ENCODE results near the gene MT1H. TPM values are rescaled to one million over a fixed set of nuclear protein-coding genes. Genes with fewer than 3 reads are reported as not detected.

Gene MT1H
- total and polyA plus RNA-seq, 2 of the 13 experiments (the other 11 are each of a cell fraction or from before 2014, with no cell fraction given) = 0.60 TPM; not detected in 1

- 0 out of 2 replicates have a peak, but pooled peaks have one; percentile 55 for TF ChIP-seq ZNF747 (CRISPR knock-in tag; IDR thresholded peaks at IDR 0.05; ENCODE audit: borderline replicate concordance)
- TF ChIP-seq ZNF639 (CRISPR knock-in tag; conservative IDR thresholded peaks at IDR 0.05) = no peak
- TF ChIP-seq CENPX (CRISPR knock-in tag; IDR thresholded peaks at IDR 0.05) = no peak
- peak; percentile 62; the same call in 1 of the 2 replicates for TF ChIP-seq DMAP1 (CRISPR knock-in tag; IDR thresholded peaks at IDR 0.05)
- no peak for TF ChIP-seq GMEB2 (CRISPR knock-in tag; IDR thresholded peaks at IDR 0.05; ENCODE audit: low read depth)
- TF ChIP-seq HES4 (CRISPR knock-in tag; IDR thresholded peaks at IDR 0.05; ENCODE audit: borderline replicate concordance) = peak; percentile 22; the same call in 1 of the 2 replicates
- TF ChIP-seq ZNF772 (CRISPR knock-in tag; IDR thresholded peaks at IDR 0.05) = 0 out of 2 replicates have a peak, but pooled peaks have one; percentile 52
- 0 out of 2 replicates have a peak, but pooled peaks have one; percentile 10 for TF ChIP-seq ETV5 (CRISPR knock-in tag; IDR thresholded peaks at IDR 0.05; ENCODE audit: borderline replicate concordance)
- no peak for TF ChIP-seq ZNF550 (CRISPR knock-in tag; IDR thresholded peaks at IDR 0.05; ENCODE audit: borderline replicate concordance)
- no peak; the same call in 1 of the 2 replicates for TF ChIP-seq CENPT (CRISPR knock-in tag; IDR thresholded peaks at IDR 0.05; ENCODE audit: low read depth)
- TF ChIP-seq BRF2 (CRISPR knock-in tag; IDR thresholded peaks at IDR 0.05) = peak; percentile 48; the same call in 1 of the 2 replicates
- TF ChIP-seq ZNF652 (CRISPR knock-in tag; IDR thresholded peaks at IDR 0.05; ENCODE audit: borderline replicate concordance, low read depth) = no peak; the same call in 1 of the 2 replicates
- TF ChIP-seq MAFF (IDR thresholded peaks at IDR 0.05; ENCODE audit: low read depth, low read length) = no peak
- TF ChIP-seq REL (CRISPR knock-in tag; conservative IDR thresholded peaks at IDR 0.05) = peak; percentile 26; the same call in 1 of the 2 replicates
- 0 out of 2 replicates have a peak, but pooled peaks have one; percentile 31 for TF ChIP-seq ZBTB3 (CRISPR knock-in tag; IDR thresholded peaks at IDR 0.05; ENCODE audit: borderline replicate concordance, low read depth)
- TF ChIP-seq ZNF10 (CRISPR knock-in tag; IDR thresholded peaks at IDR 0.05; ENCODE audit: borderline replicate concordance, low read depth) = no peak
- TF ChIP-seq FOXK2 (IDR thresholded peaks at IDR 0.05) = no peak
- TF ChIP-seq ZFY (CRISPR knock-in tag; IDR thresholded peaks at IDR 0.05) = peak; percentile 72
- TF ChIP-seq TBX2 (CRISPR knock-in tag; IDR thresholded peaks at IDR 0.05; ENCODE audit: borderline replicate concordance) = peak; percentile 80
- TF ChIP-seq BORCS8-MEF2B (CRISPR knock-in tag; IDR thresholded peaks at IDR 0.05) = peak; percentile 90
- TF ChIP-seq TSC22D2 (CRISPR knock-in tag; IDR thresholded peaks at IDR 0.05; ENCODE audit: borderline replicate concordance) = no peak
- no peak for TF ChIP-seq ZNF589 (CRISPR knock-in tag; conservative IDR thresholded peaks at IDR 0.05)
- TF ChIP-seq BATF2 (CRISPR knock-in tag; IDR thresholded peaks at IDR 0.05) = no peak
- no peak for TF ChIP-seq KMT2A (CRISPR knock-in tag; IDR thresholded peaks at IDR 0.05)
- no peak for TF ChIP-seq ZSCAN22 (CRISPR knock-in tag; IDR thresholded peaks at IDR 0.05)
Measured at GRCh38 chr16:56625140-56625942, 44.3 kb upstream of the MT1H start, which contains the start of gene MT1E (continued).

Measured in HepG2 (cell line).